MM.1S (cell line): Measurements from ENCODE around the gene PTK7.

Experiments used
- DNase-seq: peaks from one replicate; pipeline ENCODE4 v3.0.0-alpha.2; 2015
- H2AFZ ChIP-seq: fragments of 300-600 bp; sonication (generic); 2 replicates; pipeline ENCODE4 v1.6.0; 2016; ENCODE audit warnings: antibody characterized with exemption, low read length
- H3F3A ChIP-seq: fragments of 300-600 bp; sonication (generic); 2 replicates; pipeline ENCODE4 v1.6.1; 2016; ENCODE audit warnings: mild to moderate bottlenecking, antibody characterized with exemption, low read length, moderate library complexity, mixed read lengths; ENCODE audit not compliant: insufficient read depth
- H3K27ac ChIP-seq: fragments of 300-600 bp; sonication (generic); 2 replicates; pipeline ENCODE4 v1.5.1; 2016; ENCODE audit warnings: mild to moderate bottlenecking, low read length
- H3K27me3 ChIP-seq: fragments of 300-600 bp; sonication (generic); replicated peaks from 2 replicates; pipeline ENCODE4 v1.6.0; 2016; ENCODE audit warnings: low read length; ENCODE audit not compliant: insufficient read depth
- H3K36me3 ChIP-seq: fragments of 300-600 bp; sonication (generic); replicated peaks from 2 replicates; pipeline ENCODE4 v1.6.1; 2016; ENCODE audit warnings: mild to moderate bottlenecking, low read length, mixed read lengths; ENCODE audit not compliant: insufficient read depth
- H3K4me1 ChIP-seq: fragments of 300-600 bp; sonication (generic); 2 replicates; pipeline ENCODE4 v1.6.1; 2016; ENCODE audit warnings: low read length, mixed read lengths
- H3K4me2 ChIP-seq: fragments of 300-600 bp; sonication (generic); 2 replicates; pipeline ENCODE4 v1.6.0; 2016; ENCODE audit warnings: low read depth, low read length
- H3K4me3 ChIP-seq: fragments of 300-600 bp; sonication (generic); 2 replicates; pipeline ENCODE4 v1.5.1; 2016; ENCODE audit warnings: low read length, mixed read lengths
- H3K79me2 ChIP-seq: fragments of 300-600 bp; sonication (generic); 2 replicates; pipeline ENCODE4 v1.6.1; 2016; ENCODE audit warnings: mixed run types, low read length, mixed read lengths
- H3K9ac ChIP-seq: fragments of 300-600 bp; sonication (generic); 2 replicates; pipeline ENCODE4 v1.6.1; 2016; ENCODE audit warnings: low read length, mixed read lengths
- H3K9me2 ChIP-seq: fragments of 300-600 bp; sonication (generic); replicated peaks from 2 replicates; pipeline ENCODE4 v1.6.1; 2016; ENCODE audit warnings: mild to moderate bottlenecking, low read length, mixed read lengths; ENCODE audit not compliant: insufficient read depth
- H3K9me3 ChIP-seq: fragments of 300-600 bp; sonication (generic); replicated peaks from 2 replicates; pipeline ENCODE4 v1.6.1; 2016; ENCODE audit warnings: mild to moderate bottlenecking, low read length, mixed read lengths; ENCODE audit not compliant: insufficient read depth
- H4K20me1 ChIP-seq: fragments of 300-600 bp; sonication (generic); 2 replicates; pipeline ENCODE4 v1.6.1; 2016; ENCODE audit warnings: mild to moderate bottlenecking, low read length, moderate library complexity, mixed read lengths; ENCODE audit not compliant: insufficient read depth
- CTCF ChIP-seq: fragments of 300-600 bp; sonication (generic); IDR thresholded peaks from 2 replicates; pipeline ENCODE4 v1.5.1; 2016; ENCODE audit warnings: antibody characterized with exemption, low read length, mixed read lengths
- EZH2 ChIP-seq: fragments of 300-600 bp; sonication (generic); optimal IDR thresholded peaks from 2 replicates; pipeline ENCODE3; 2017; ENCODE audit warnings: low read depth, mild to moderate bottlenecking, antibody characterized with exemption, low read length, mixed read lengths
- EZH2phosphoT487 ChIP-seq: fragments of 300-600 bp; sonication (generic); IDR thresholded peaks from 2 replicates; pipeline ENCODE4 v1.6.1; 2018; ENCODE audit warnings: antibody characterized with exemption, low read length

PTK7 gene

GRCh38 chr6:43060034-43060754 lies 15.9 kb upstream of the PTK7 start:
- Histone ChIP-seq H3K79me2 (peaks cover 22% of the 10 kb centered on the region), H3K4me3 (peak overlapping the region; percentile 74), H3K9me2 (no peaks in the 10 kb centered on the region), H2AFZ (peak overlapping the region; percentile 95), H4K20me1 (no peaks in the 10 kb centered on the region), H3K27me3 (no peaks in the 10 kb centered on the region), H3K4me2 (peak overlapping the region; percentile 85), H3K36me3 (no peaks in the 10 kb centered on the region), H3K4me1 (peaks cover 9% of the 10 kb centered on the region), H3F3A (no peaks in the 10 kb centered on the region), H3K9ac (peak overlapping the region; percentile 69), H3K9me3 (no peaks in the 10 kb centered on the region), H3K27ac (no peak overlapping the region)
- TF ChIP-seq EZH2phosphoT487 (no peak), CTCF (no peak), EZH2 (no peak)
- no peak for DNase-seq

GRCh38 chr6:43060755-43061633 lies 15.1 kb upstream of the PTK7 start:
- H3K9me2 ChIP-seq, result no peaks in the 10 kb centered on the region
- H3K4me3 ChIP-seq, result no peak overlapping the region
- peak overlapping the region; percentile 85; the same call in 1 of the 2 replicates for H3K4me2 ChIP-seq
- H3K79me2 ChIP-seq, result peaks cover 22% of the 10 kb centered on the region
- no peak for TF ChIP-seq EZH2phosphoT487
- TF ChIP-seq CTCF, result no peak
- no peak for TF ChIP-seq EZH2
- H3K27me3 ChIP-seq, result no peaks in the 10 kb centered on the region
- peaks cover 9% of the 10 kb centered on the region for H3K4me1 ChIP-seq
- H3F3A ChIP-seq, result no peaks in the 10 kb centered on the region
- no peaks in the 10 kb centered on the region for H3K9me3 ChIP-seq
- H4K20me1 ChIP-seq, result no peaks in the 10 kb centered on the region
- DNase-seq, result no peak
- H3K27ac ChIP-seq, result no peak overlapping the region
- H3K36me3 ChIP-seq, result no peaks in the 10 kb centered on the region
- no peak overlapping the region for H3K9ac ChIP-seq
- H2AFZ ChIP-seq, result no peak overlapping the region

- H3K27ac ChIP-seq, result no peak overlapping the region
- no peaks in the 10 kb centered on the region for H3K36me3 ChIP-seq
- H4K20me1 ChIP-seq, result no peaks in the 10 kb centered on the region
- no peak for DNase-seq
- peaks cover 22% of the 10 kb centered on the region for H3K79me2 ChIP-seq
- H3K27me3 ChIP-seq, result no peaks in the 10 kb centered on the region
- TF ChIP-seq EZH2 (no peak), EZH2phosphoT487 (no peak), CTCF (no peak)
- H3K4me3 ChIP-seq, result no peak overlapping the region
- H3K4me1 ChIP-seq, result peaks cover 9% of the 10 kb centered on the region
- no peak overlapping the region for H2AFZ ChIP-seq
- H3K9me2 ChIP-seq, result no peaks in the 10 kb centered on the region
- H3F3A ChIP-seq, result no peaks in the 10 kb centered on the region
- no peak overlapping the region for H3K9ac ChIP-seq
- H3K4me2 ChIP-seq, result no peak overlapping the region
- H3K9me3 ChIP-seq, result no peaks in the 10 kb centered on the region
These were observed 14.3 kb upstream of the PTK7 start for GRCh38 chr6:43061861-43062260.
